ENCODE results near the gene GAN.
"Not testable (repeated sequence)": the region's sequence is repeated elsewhere in the genome, so short reads cannot be mapped to it uniquely, and the experiment has no call there.

GAN gene

DNA sequence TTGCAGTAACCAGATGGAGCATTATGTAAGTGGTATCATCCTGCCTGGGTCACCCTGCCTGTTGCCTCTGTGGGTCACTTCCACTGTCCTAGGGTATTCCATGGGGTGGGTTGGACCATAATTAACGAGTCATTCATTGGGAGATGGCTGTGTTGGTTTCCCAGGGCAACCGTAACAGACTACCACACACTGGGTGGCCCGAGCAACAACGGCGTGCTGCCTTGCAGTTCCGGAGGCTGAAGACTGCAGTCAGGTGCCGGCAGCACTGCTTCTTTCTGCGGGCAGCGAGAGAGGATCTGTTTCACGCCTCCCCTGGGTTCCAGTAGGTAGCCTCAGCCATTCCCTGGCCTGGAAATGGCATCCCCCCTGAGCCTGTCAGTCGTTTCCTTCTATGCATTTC is 101.0 kb downstream of the GAN start:
- Histone ChIP-seq H3K4me1 (ENCODE audit: control insufficient read depth, insufficient read depth, low read length, unreplicated experiment) (no peaks in the 10 kb centered on the region), H3K36me3 (ENCODE audit: insufficient read depth, low read length) (no peaks in the 10 kb centered on the region), H3K27me3 (ENCODE audit: insufficient read depth, low read length) (no peaks in the 10 kb centered on the region), H2AFZ (ENCODE audit: low read length, unreplicated experiment) (no peak overlapping the region), H3K27ac (ENCODE audit: low read depth, low read length) (no peak overlapping the region), H3K4me3 (ENCODE audit: low read depth, low read length) (no peak overlapping the region), H3K79me2 (ENCODE audit: control insufficient read depth, insufficient read depth, low read length, unreplicated experiment) (no peaks in the 10 kb centered on the region)

DNA sequence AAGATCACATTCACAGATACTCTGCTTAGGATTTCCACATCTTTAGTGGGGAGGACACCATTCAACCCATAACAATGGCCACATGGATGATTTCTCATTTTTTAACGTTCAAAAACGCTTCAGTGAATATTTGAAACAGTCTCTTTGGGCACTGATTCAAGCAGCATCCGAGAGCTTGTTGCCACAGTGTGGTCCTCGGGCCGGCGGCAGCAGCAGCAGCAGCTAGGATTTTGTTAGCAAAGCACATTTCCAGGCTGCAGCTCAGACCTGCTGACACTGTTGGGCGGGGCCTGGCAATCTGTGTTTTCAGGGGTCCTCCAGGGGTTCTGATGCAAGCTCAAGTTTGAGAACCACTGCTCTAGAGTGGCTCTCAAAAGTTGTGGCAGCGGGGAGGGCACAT is 102.0 kb downstream of the GAN start:
- no peaks in the 10 kb centered on the region for H3K36me3 ChIP-seq (ENCODE audit: insufficient read depth, low read length)
- H3K27ac ChIP-seq (ENCODE audit: low read depth, low read length), result no peak overlapping the region
- no peak overlapping the region for H2AFZ ChIP-seq (ENCODE audit: low read length, unreplicated experiment)

DNA sequence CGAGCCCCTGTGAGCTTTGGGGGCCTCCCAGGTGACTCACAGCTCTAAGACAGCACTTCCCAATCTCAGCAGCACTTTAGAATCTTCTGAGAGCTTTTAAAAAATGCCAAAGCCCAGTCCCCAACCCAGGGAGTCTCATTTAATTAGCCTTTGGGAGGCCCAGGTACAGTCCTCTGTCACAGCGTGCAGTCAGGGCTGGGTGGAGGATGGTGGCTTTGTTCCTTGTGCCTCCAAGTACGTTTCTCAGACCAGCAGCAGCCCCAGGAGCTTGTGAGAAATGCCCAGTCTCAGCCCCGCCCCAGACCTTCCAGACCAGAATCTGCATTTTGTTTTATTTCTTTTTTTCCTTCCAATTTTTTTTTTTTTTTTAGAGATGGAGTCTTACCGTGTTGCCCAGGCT is 102.4 kb downstream of the GAN start:
- H3K27me3 ChIP-seq (ENCODE audit: insufficient read depth, low read length), result no peaks in the 10 kb centered on the region
- no peak overlapping the region for H3K4me3 ChIP-seq (ENCODE audit: low read depth, low read length)
- H3K36me3 ChIP-seq (ENCODE audit: insufficient read depth, low read length), result no peaks in the 10 kb centered on the region
- H3K4me1 ChIP-seq (ENCODE audit: control insufficient read depth, insufficient read depth, low read length, unreplicated experiment), result no peaks in the 10 kb centered on the region
- H3K79me2 ChIP-seq (ENCODE audit: control insufficient read depth, insufficient read depth, low read length, unreplicated experiment), result no peaks in the 10 kb centered on the region
- no peak overlapping the region for H2AFZ ChIP-seq (ENCODE audit: low read length, unreplicated experiment)
- no peak overlapping the region for H3K27ac ChIP-seq (ENCODE audit: low read depth, low read length)

More for the DNA sequence above, 102.0 kb downstream of the GAN start:
- Histone ChIP-seq H3K4me1 (ENCODE audit: control insufficient read depth, insufficient read depth, low read length, unreplicated experiment) (no peaks in the 10 kb centered on the region), H3K79me2 (ENCODE audit: control insufficient read depth, insufficient read depth, low read length, unreplicated experiment) (no peaks in the 10 kb centered on the region), H3K4me3 (ENCODE audit: low read depth, low read length) (no peak overlapping the region), H3K27me3 (ENCODE audit: insufficient read depth, low read length) (no peaks in the 10 kb centered on the region)

DNA sequence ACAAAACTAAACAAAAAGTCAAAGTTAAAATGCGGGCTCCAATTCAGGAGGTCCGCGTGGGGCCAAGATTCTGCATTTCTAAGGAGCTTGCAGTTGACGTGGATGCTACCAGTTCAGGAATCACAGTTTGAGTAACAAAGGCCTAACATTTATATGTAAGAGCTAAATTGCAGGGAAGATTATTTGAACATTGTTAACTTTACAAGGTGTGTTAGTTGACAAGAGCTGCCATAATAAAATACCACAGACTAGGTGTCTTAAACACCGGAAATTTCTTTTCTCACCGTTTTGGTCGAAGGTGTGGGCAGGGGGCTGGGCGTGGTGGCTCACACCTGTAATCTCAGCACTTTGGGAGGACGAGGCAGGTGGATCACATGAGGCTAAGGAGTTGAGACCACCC is 105.0 kb downstream of the GAN start:
- no peaks in the 10 kb centered on the region for H3K79me2 ChIP-seq (ENCODE audit: control insufficient read depth, insufficient read depth, low read length, unreplicated experiment)
- H3K27ac ChIP-seq (ENCODE audit: low read depth, low read length), result no peak overlapping the region
- H3K27me3 ChIP-seq (ENCODE audit: insufficient read depth, low read length), result no peaks in the 10 kb centered on the region
- no peak overlapping the region for H3K4me3 ChIP-seq (ENCODE audit: low read depth, low read length)
- no peak overlapping the region for H2AFZ ChIP-seq (ENCODE audit: low read length, unreplicated experiment)
- H3K36me3 ChIP-seq (ENCODE audit: insufficient read depth, low read length), result no peaks in the 10 kb centered on the region
- H3K4me1 ChIP-seq (ENCODE audit: control insufficient read depth, insufficient read depth, low read length, unreplicated experiment), result no peaks in the 10 kb centered on the region

DNA sequence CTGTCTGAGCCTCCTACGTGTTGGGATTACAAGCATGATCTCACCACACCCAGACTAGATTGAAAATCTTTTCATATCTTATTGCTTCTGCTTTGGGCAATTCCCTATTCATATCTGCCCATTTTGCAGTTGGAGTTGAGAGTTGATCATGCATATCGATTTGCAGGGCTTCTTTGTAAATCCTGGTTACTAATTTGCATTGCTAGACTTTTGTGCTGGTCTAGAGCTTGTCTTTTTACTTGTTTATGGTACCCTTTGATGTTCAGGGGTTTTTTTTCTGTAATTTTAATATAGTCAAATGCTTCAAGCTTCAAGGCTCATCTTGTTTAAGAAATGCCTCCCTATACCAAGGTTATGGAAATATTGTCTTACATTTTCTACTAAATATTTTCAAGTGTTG is 106.4 kb downstream of the GAN start:
- Histone ChIP-seq H3K79me2 (ENCODE audit: control insufficient read depth, insufficient read depth, low read length, unreplicated experiment) (no peaks in the 10 kb centered on the region), H2AFZ (ENCODE audit: low read length, unreplicated experiment) (no peak overlapping the region), H3K4me1 (ENCODE audit: control insufficient read depth, insufficient read depth, low read length, unreplicated experiment) (no peaks in the 10 kb centered on the region), H3K4me3 (ENCODE audit: low read depth, low read length) (no peak overlapping the region), H3K27me3 (ENCODE audit: insufficient read depth, low read length) (no peaks in the 10 kb centered on the region), H3K36me3 (ENCODE audit: insufficient read depth, low read length) (no peaks in the 10 kb centered on the region), H3K27ac (ENCODE audit: low read depth, low read length) (no peak overlapping the region)

DNA sequence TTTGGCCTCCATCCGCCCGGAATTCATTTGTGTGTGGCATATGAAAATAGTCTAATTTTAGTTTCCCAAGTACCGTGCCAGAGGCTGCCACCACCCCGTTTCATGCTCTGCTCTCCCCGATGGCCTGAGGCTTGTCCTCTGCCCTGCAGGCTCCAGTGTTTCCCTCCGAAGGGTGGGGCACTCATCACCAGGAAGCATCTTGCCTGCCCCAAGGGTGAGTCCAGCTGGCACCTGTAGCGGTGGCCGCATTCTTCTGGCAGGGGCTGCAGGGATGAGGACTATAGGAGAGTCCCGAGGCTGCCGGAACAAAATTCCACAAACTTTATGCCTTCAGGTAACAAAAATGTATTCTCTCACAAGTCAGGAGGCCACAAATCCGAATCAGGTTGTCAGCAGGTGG is 106.8 kb downstream of the GAN start:
- H3K27me3 ChIP-seq (ENCODE audit: insufficient read depth, low read length), result no peaks in the 10 kb centered on the region
- H3K4me3 ChIP-seq (ENCODE audit: low read depth, low read length), result no peak overlapping the region
- no peak overlapping the region for H2AFZ ChIP-seq (ENCODE audit: low read length, unreplicated experiment)
- H3K79me2 ChIP-seq (ENCODE audit: control insufficient read depth, insufficient read depth, low read length, unreplicated experiment), result no peaks in the 10 kb centered on the region
- H3K36me3 ChIP-seq (ENCODE audit: insufficient read depth, low read length), result no peaks in the 10 kb centered on the region
- no peak overlapping the region for H3K27ac ChIP-seq (ENCODE audit: low read depth, low read length)
- no peaks in the 10 kb centered on the region for H3K4me1 ChIP-seq (ENCODE audit: control insufficient read depth, insufficient read depth, low read length, unreplicated experiment)

DNA sequence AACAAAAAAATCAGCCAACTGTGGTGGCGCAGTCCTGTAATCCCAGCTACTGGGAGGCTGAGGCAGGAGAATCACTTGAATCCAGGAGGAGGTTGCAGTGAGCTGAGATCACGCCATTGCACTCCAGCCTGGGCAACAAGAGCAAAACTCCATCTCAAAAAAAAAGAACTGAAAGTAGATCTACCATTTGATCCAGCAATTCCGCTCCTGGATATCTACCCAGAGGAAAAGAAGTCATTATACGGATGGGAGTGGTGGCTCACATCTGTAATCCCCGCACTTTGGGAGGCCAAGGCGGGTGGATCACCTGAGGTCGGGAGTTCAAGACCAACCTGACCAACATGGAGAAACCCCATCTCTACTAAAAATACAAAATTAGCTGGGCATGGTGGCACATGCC is 107.4 kb downstream of the GAN start:
- H3K36me3 ChIP-seq (ENCODE audit: insufficient read depth, low read length), result not testable (repeated sequence)

DNA sequence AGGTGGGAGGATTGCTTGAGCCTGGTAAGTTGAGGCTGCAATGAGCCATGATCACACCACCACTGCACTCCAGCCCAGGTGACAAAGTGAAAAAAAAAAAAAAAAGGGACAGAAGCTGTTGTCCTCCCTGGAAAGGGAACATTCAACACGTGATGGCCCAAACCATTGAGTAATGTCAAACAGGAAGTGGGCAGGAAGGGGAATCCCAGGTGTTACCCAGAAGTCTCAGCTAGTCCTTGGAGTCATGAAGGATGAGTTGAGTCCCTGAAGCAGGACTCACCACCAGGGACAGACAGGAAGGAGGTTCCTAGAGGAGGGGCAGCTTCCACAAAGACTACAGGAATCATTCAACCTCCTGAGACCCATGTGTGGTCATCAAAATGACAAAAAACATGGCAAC is 110.0 kb downstream of the GAN start:
- H3K4me1 ChIP-seq (ENCODE audit: control insufficient read depth, insufficient read depth, low read length, unreplicated experiment), result no peaks in the 10 kb centered on the region
- H3K27ac ChIP-seq (ENCODE audit: low read depth, low read length), result no peak overlapping the region
- no peaks in the 10 kb centered on the region for H3K79me2 ChIP-seq (ENCODE audit: control insufficient read depth, insufficient read depth, low read length, unreplicated experiment)
- H3K36me3 ChIP-seq (ENCODE audit: insufficient read depth, low read length), result no peaks in the 10 kb centered on the region
- H2AFZ ChIP-seq (ENCODE audit: low read length, unreplicated experiment), result no peak overlapping the region
- H3K27me3 ChIP-seq (ENCODE audit: insufficient read depth, low read length), result no peaks in the 10 kb centered on the region
- H3K4me3 ChIP-seq (ENCODE audit: low read depth, low read length), result no peak overlapping the region

More for the DNA sequence above, 107.4 kb downstream of the GAN start:
- not testable (repeated sequence) for H3K79me2 ChIP-seq (ENCODE audit: control insufficient read depth, insufficient read depth, low read length, unreplicated experiment); H3K4me1 ChIP-seq (ENCODE audit: control insufficient read depth, insufficient read depth, low read length, unreplicated experiment); H3K27ac ChIP-seq (ENCODE audit: low read depth, low read length); H2AFZ ChIP-seq (ENCODE audit: low read length, unreplicated experiment); H3K27me3 ChIP-seq (ENCODE audit: insufficient read depth, low read length); H3K4me3 ChIP-seq (ENCODE audit: low read depth, low read length)

DNA sequence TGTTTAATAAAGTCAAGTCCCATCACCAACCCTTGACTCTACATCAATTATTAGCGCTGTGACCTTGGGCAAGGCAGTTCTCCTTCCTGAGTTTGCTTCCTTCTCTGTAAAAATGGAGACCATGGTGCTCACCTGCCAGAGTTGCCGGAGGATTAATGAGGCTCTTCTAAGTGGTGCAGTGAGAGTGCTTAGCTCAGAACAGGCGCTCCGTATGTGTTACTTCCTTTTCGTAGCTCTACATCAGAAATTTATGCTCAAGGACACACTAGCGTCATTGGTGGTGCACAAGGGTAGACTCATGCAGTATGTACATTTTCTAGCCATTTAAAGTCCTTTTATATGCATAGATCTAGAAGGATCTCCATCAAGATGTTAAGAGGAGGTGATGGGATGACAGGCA is 112.5 kb downstream of the GAN start:
- no peak overlapping the region for H3K27ac ChIP-seq (ENCODE audit: low read depth, low read length)
- no peaks in the 10 kb centered on the region for H3K79me2 ChIP-seq (ENCODE audit: control insufficient read depth, insufficient read depth, low read length, unreplicated experiment)
- H3K36me3 ChIP-seq (ENCODE audit: insufficient read depth, low read length), result no peaks in the 10 kb centered on the region
- no peak overlapping the region for H3K4me3 ChIP-seq (ENCODE audit: low read depth, low read length)
- peaks cover 10% of the 10 kb centered on the region for H3K4me1 ChIP-seq (ENCODE audit: control insufficient read depth, insufficient read depth, low read length, unreplicated experiment)
- no peak overlapping the region for H2AFZ ChIP-seq (ENCODE audit: low read length, unreplicated experiment)
- H3K27me3 ChIP-seq (ENCODE audit: insufficient read depth, low read length), result no peaks in the 10 kb centered on the region

DNA sequence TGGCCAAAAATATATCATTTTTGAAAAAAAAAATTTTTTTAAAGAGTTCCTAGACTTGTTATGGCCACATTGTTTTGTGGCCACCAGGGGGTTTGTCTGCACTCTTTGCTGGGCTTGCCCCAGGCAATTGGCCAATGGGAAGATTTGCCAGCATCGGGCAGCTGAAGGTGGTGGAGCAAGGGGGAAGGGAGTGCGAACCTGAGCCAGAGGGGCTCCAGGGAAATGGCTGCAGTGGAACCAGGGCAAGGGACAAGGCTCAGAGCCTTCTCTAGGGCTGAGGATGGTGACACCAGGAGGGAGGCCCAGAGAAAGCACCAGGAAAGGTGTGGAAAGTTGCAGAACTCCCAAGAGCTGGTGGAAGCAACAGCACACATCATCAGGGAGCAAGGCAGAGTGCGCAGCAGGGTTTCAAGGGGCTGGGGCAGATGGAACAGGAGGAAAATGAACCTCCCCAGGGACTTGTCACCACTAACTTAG is 114.3 kb downstream of the GAN start:
- Histone ChIP-seq H2AFZ (ENCODE audit: low read length, unreplicated experiment) (no peak overlapping the region), H3K4me3 (ENCODE audit: low read depth, low read length) (no peak overlapping the region), H3K79me2 (ENCODE audit: control insufficient read depth, insufficient read depth, low read length, unreplicated experiment) (no peaks in the 10 kb centered on the region), H3K4me1 (ENCODE audit: control insufficient read depth, insufficient read depth, low read length, unreplicated experiment) (peaks cover 12% of the 10 kb centered on the region), H3K27ac (ENCODE audit: low read depth, low read length) (no peak overlapping the region), H3K36me3 (ENCODE audit: insufficient read depth, low read length) (no peaks in the 10 kb centered on the region), H3K27me3 (ENCODE audit: insufficient read depth, low read length) (no peaks in the 10 kb centered on the region)

DNA sequence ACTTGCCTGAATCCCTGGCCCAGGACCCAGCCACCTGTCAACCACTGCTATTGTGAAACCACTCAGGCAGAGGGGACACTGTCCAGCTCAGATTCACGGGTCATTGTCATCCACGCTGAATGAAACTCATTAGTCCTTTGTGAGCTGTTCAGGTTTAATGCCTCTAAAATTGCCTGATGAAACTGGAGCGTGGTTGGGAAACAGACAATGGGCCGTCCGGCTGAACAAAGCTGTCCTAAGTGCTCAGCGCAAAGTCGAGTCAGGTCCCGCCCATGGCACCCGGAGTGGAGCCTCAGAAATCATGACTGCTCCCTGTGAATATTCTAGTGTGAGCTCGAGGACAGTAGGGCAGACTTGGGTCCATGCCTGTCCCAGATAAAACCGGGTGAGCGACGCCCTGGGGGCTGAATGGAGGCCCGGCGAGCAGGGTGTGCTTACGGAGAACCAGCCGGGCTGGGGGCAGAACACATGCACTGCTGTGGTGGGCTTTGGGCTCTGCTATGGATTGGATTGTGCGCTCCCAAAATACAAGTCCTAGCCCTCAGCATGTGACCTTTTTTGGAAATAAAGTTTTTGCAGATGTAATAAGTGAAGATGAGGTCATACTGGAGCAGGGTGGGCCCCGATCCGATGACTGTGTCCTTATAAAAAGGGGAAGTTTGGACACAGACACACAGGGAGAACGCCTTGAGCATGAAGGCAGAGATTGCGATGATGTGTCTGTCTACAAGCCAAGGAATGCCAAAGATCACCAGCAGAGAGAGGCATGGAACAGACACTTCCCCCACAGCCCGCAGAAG is 117.0 kb downstream of the GAN start:
- Histone ChIP-seq H3K79me2 (ENCODE audit: control insufficient read depth, insufficient read depth, low read length, unreplicated experiment) (no peaks in the 10 kb centered on the region), H3K4me3 (ENCODE audit: low read depth, low read length) (no peak overlapping the region), H3K27ac (ENCODE audit: low read depth, low read length) (peak overlapping the region; percentile 8; the same call in 1 of the 2 replicates), H3K27me3 (ENCODE audit: insufficient read depth, low read length) (no peaks in the 10 kb centered on the region), H3K4me1 (ENCODE audit: control insufficient read depth, insufficient read depth, low read length, unreplicated experiment) (peaks cover 12% of the 10 kb centered on the region), H3K36me3 (ENCODE audit: insufficient read depth, low read length) (no peaks in the 10 kb centered on the region), H2AFZ (ENCODE audit: low read length, unreplicated experiment) (no peak overlapping the region)

All from ACC112 (cell line).